ENCODE measurements around the gene OR10A3.
"Not testable (repeated sequence)": the region's sequence is repeated elsewhere in the genome, so short reads cannot be mapped to it uniquely, and the experiment has no call there.

OR10A3 gene, protein sequence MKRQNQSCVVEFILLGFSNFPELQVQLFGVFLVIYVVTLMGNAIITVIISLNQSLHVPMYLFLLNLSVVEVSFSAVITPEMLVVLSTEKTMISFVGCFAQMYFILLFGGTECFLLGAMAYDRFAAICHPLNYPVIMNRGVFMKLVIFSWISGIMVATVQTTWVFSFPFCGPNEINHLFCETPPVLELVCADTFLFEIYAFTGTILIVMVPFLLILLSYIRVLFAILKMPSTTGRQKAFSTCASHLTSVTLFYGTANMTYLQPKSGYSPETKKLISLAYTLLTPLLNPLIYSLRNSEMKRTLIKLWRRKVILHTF

DNA sequence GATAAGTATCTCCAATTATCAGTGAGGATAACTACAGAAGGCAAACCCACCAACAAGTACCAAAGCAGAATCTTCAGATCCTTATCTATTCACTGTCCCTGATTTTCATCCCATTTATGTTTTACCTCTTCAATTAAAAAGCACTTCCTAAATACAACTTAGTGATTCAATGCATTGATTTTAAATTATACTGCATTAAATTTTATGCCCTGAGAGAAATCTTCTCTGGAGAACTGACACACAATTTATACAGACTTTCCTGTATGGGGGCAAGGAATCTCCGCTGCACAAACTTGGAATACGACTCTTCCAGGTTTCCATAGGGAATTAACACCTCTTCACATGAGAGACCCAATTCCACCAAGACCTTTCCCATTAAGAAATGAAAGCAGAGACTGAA is at the start of gene OR10A3:
Gene OR10A3 (minus strand): TSS at position 101 of the 400 bp plus-strand sequence. CDS start 2,188 bp downstream, outside the sequence.
- no peak for DNase-seq

DNA sequence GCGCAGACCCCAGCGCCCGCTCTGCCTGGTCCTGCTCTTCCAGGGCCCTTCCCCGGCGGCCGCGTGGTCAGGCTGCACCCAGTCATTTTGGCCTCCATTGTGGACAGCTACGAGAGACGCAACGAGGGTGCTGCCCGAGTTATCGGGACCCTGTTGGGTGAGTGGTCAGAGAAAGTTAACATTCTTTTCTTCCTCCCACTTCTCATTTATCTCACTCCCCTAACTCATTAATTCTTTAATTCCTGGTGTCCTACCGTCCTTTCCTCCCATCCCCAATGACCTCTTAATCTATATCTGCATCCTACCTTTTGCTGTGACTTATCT is 46.0 kb upstream of the OR10A3 start:
- not testable (repeated sequence) for DNase-seq

DNA sequence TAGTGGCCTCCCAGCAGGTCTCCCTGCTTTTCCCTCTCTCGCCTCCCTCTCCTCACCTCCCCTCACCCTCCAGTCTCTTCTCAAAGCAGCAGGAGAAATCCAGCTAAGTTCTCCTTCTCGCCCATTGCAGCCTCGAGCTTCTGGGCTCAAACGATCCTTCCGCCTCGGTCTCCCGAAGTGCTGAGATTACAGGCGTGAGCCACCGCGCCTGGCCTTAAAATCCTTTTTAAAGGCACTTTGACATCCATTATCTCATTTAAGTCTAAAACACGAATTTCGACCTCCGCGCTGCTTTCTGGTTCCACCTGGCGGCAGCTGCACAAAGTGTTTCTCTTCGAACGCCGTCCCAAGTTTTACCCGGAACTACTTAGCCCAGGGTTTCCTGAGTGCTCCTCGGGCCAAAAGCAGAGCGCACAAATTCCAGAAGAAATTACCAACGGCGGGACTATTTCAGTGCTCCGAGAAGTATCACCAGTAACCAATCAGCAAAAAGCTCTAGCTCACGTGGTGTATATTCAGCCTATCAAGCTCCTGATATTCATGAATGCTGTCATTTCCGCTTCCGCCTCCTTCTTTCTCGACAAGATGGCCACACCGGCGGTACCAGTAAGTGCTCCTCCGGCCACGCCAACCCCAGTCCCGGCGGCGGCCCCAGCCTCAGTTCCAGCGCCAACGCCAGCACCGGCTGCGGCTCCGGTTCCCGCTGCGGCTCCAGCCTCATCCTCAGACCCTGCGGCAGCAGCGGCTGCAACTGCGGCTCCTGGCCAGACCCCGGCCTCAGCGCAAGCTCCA is 45.5 kb upstream of the OR10A3 start, which contains the start of gene EIF3F:
Gene EIF3F (plus strand): TSS at position 570 of the 792 bp plus-strand sequence. CDS start 16 bp downstream, at position 586.
- peak; percentile 94 for DNase-seq

DNA sequence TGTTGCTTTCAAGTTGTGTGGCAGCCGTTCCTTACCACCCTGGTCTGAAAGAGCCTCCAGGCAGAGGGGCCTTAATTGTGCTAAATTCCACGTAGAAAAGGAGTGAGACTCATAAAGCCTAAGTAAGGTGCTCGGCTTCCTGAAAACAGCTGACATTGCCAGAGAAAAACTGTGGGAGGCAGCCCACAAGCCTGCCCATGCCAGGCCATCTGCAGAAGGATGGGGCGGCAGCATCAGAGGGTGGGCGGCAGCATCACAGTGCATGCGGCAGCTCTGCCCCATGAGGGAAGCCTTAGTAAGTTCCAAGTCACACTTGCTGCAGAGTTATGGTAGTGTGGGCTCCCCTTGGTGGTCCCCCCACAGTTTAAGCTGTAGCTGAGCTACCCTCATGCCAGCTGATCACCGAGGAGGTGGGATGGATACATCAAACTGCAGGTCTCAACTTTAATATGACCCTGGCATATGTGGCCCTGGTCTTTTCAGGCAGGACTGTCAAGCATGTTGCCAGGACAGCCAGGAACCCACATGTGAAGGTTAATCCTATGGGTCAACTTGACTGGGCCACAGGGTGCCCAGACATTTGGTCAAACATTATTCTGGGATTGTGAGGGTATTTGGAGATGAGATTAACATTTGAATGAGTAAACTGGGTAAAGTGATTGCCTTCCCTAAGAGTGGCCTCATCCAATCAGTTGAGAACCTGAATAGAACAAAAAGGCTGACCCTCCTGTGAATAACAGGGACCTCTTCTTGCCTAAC is 42.5 kb upstream of the OR10A3 start:
- no peak for DNase-seq

DNA sequence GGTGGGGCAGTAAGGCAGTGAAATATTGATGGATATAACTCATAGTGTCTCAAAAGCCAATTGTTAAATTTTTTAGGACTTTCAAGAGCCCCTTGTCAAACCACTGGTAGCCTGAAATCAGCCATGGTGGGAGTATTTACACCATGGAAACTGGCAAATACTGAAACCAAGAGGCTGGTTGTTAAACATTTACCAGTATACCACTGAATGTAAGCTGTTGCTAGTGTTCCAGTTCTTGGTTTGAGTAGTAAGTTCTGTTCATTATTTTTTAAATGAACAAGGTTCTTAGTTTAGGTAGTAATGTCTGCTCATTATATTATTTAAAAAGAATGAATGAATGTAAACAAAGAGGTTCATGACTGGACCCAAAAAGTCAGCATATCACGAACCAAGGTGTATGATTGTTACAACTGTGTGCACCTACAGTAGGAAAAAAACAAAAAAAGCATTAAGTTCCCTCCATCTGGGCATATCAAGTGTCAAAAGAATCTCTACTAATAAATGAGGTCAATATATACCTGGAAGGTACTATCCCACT is 41.1 kb upstream of the OR10A3 start:
- DNase-seq = no peak

DNA sequence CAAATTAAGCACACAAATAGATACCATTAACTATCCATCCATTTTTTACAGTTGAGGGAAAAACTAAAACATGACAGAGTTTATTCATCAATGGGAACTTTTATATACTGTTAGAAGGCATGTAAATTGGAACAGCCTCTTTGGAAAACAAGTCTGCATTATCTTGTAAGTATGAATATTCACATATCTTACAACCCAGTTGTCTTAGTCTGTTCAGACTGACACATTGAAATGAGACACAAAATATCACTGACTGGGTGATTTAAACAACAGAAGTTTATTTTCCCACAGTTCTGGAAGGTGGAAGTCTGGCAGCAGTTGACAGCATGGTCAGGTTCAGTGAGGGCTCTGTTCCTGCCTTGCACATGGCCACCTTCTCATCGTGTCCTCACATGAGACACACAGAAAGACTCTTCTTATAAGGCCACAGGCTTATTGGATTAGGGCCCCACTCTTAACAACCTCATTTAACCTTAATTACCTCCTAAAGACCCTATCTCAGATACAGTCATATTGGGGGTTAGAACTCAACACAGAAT is 40.2 kb upstream of the OR10A3 start:
- no peak for DNase-seq

GRCh38 chr11:7977232-7977917 is 35.9 kb upstream of the OR10A3 start:
- DNase-seq = no peak

DNA sequence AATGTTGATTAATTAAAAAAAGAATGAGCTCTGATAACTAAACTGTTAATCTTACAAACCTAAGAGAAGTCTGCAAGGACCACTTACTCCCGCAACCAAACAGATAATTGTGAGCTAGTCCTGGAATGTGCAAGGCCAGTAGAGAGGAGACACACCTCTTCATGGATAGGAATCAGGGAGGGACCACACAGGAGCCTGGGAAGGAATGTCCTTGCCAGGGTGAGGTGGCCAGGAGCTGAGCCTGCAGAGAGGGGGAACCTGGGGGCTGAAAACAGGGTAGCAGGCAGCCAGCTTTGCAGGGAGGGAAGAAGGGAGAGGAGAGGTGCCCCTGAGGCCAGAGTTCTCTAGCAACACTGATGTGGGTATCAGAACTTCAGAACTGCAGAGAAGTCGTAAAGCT is 33.2 kb upstream of the OR10A3 start:
- DNase-seq = no peak

DNA sequence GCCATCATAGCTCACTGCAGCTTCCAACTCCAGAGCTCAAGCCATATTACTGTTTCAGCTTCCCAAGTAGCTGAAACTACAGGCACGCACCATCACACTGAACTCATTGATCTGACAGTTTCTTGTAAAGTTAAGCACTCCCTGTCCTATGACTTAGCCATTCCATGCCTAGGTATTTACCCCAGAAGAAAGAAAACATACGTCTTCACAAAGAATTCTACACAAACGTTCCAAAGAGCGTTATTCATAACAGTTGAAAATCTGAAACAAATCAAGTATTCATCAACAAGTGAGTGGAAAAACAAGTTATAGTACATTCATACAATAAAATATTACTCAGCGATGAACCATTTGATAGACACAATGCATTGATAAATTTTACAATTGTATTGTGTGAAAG is 31.5 kb upstream of the OR10A3 start:
- DNase-seq = no peak

DNA sequence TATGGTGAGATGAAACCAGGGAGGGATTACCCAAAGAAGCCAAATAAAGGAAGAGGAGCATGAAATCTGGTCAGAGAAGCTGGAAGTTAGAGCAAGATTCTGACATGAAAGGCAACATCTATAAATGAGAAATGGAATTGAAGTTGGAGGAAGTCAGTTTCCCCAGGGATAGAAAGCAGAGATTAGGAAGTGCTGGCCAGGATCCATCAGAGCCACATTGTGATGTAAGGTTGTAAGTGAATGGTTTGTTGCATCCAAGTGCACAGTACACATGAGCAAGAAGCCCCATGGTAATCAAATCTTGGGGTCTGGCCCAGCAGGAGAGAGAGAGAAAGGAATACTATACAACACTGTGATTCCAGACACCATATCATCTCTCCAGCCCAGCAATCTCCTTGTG is 30.3 kb upstream of the OR10A3 start:
- no peak for DNase-seq

- DNase-seq = no peak
These were observed 28.5 kb upstream of the OR10A3 start for GRCh38 chr11:7969756-7970646.

- no peak for DNase-seq
These were observed 27.2 kb upstream of the OR10A3 start for GRCh38 chr11:7968686-7969085.

GRCh38 chr11:7967826-7968225 is 26.3 kb upstream of the OR10A3 start:
- DNase-seq = no peak

- no peak for DNase-seq
These were observed 25.6 kb upstream of the OR10A3 start for GRCh38 chr11:7967097-7967496.

GRCh38 chr11:7965386-7965785 is 23.9 kb upstream of the OR10A3 start, which contains the start of gene NLRP10:
Gene NLRP10 (minus strand): TSS chr11:7965447. CDS start chr11:7963495, 1,952 bp downstream.
- DNase-seq = no peak

- no peak for DNase-seq
These were observed 23.4 kb upstream of the OR10A3 start for GRCh38 chr11:7964873-7965272.

DNA sequence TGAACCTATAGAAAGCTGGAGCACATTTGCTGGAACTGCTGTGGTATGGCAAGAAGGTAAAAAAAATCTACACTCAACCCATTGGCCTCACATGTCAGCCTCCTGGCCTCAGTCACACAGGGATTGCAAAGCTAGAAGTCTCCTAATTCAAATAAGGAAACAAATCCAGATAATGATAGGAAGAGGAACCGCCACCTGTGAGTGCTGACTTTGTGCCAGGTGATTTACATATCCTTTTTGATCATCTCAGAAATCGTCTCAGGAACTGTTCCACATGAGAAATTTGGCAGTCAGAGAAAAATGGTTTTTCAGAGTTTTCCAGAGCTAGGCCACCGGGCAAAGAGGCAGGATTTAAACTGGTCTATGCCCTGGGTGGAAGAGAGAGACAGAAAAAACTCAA is 22.8 kb upstream of the OR10A3 start:
- no peak for DNase-seq

DNA sequence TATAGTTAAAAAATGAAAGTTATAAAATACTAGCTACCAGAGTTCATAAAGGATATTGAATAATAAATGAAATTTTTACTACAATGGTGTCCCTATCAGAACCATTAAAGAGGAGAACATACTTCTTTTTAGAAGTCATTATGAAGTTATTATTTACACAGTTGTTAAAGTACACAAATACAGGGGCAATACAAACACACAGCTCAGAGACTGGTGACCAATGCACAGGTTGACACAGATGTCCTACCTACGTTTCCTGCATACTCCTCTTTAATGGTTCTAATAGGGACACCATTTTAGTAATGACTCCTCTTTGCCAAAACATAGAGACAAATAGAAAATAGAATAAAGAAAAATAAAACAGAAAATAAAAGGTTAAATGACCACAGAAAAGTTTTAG is 13.7 kb upstream of the OR10A3 start:
- DNase-seq = no peak

DNA sequence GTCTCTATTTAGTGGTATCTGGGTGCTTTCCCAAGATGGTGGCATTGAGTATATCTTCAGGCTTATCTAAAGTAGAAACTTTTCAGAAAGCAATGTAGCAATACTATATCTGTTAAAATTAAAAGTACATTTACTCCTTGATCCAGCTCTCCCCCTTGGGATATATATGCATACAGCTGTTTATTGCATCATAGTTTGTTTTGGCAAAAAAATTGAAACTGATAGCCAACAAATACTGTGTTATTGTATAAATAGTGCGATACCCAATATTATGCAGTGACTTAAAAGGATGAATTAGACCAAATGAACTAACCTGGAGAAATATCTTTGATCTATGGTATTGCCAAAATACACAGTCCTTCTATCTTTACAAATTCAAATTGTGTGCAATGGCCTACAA is 8.4 kb upstream of the OR10A3 start:
- DNase-seq = no peak

DNA sequence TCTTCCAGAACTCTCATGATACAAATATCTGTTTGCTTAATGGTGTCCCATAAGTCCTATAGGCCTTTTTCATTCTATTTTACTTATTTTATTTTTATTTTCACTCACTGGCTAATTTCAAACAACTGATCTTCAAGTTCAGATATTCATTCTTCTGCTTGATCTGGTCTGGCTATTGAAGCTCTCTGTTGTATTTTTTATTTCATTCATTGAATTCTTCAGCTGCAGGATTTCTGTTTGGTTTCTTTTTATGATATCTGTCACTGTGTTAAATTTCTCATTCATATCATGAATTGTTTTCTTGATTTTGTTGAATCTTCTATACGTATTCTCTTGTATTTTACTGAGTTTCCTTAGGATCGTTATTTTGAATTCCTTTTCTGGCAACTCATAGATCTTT is 2.6 kb upstream of the OR10A3 start:
- DNase-seq = no peak

DNA sequence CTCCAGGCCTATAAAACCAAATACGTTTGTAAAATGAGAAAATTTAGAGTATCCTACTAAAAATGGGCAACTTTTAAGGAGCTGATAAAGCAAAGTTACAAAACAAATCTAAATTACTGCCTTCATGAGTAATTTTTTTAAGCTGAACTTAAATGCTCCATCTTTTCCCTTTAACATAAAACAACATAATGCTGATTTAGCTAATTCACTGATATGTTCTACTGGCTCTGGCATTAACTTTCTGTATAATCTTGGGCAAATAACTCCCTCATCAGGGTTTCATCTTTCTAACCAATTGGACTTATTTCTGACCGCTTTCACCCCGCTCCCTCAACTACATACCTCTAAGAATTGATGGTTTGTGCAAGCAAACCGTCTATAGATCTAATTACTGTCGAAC is 362 bp downstream of the OR10A3 start:
- no peak for DNase-seq
